Midbrain (tissue), 1 donor: ENCODE measurements around the gene CNTN6.

Experiments used
- DNase-seq: peaks from one replicate; lab custom pipeline; 2025; lab: John Stamatoyannopoulos, UW

The CNTN6 gene

GRCh38 chr3:1092771-1093170, at the start of gene CNTN6:
CNTN6 (plus strand) TSS chr3:1093024; CDS start chr3:1148009, 54,985 bp downstream.
- DNase-seq = no peak

GRCh38 chr3:1048558-1048957, 44.3 kb upstream of the CNTN6 start:
- DNase-seq = no peak

- DNase-seq = no peak
These were observed 37.0 kb upstream of the CNTN6 start for GRCh38 chr3:1055870-1056269.

- no peak for DNase-seq
These were observed 36.1 kb upstream of the CNTN6 start for GRCh38 chr3:1056744-1057143.

- no peak for DNase-seq
These were observed 35.4 kb upstream of the CNTN6 start for GRCh38 chr3:1057436-1057835.

- DNase-seq = no peak
These were observed 23.8 kb upstream of the CNTN6 start for GRCh38 chr3:1068985-1069384.

- DNase-seq = no peak
These were observed 20.8 kb upstream of the CNTN6 start for GRCh38 chr3:1072041-1072440.

- DNase-seq = no peak
These were observed 13.2 kb upstream of the CNTN6 start for GRCh38 chr3:1079662-1080061.

- DNase-seq = peak; percentile 45
These were observed 10.7 kb upstream of the CNTN6 start for GRCh38 chr3:1082108-1082507.

- DNase-seq = peak; percentile 37
These were observed 5.7 kb upstream of the CNTN6 start for GRCh38 chr3:1087066-1087560.

GRCh38 chr3:1088503-1088902, 4.3 kb upstream of the CNTN6 start:
- no peak for DNase-seq

GRCh38 chr3:1091286-1091685, 1.5 kb upstream of the CNTN6 start:
- DNase-seq = no peak

GRCh38 chr3:1092061-1092460, 763 bp upstream of the CNTN6 start:
- no peak for DNase-seq

GRCh38 chr3:1093217-1093616, 393 bp downstream of the CNTN6 start:
- DNase-seq = no peak

GRCh38 chr3:1103525-1103924, 10.7 kb downstream of the CNTN6 start:
- DNase-seq = no peak

GRCh38 chr3:1117843-1118473, 25.1 kb downstream of the CNTN6 start:
- no peak for DNase-seq

- no peak for DNase-seq
These were observed 38.3 kb downstream of the CNTN6 start for GRCh38 chr3:1131166-1131565.

GRCh38 chr3:1135194-1135593, 42.4 kb downstream of the CNTN6 start:
- no peak for DNase-seq

- no peak for DNase-seq
These were observed 45.2 kb downstream of the CNTN6 start for GRCh38 chr3:1138036-1138435.

- DNase-seq = no peak
These were observed 46.2 kb downstream of the CNTN6 start for GRCh38 chr3:1139071-1139470.

- no peak for DNase-seq
These were observed 54.5 kb downstream of the CNTN6 start for GRCh38 chr3:1147326-1147725.

GRCh38 chr3:1147819-1148218, 55.0 kb downstream of the CNTN6 start:
- DNase-seq = no peak

GRCh38 chr3:1164101-1164500, 71.3 kb downstream of the CNTN6 start:
- DNase-seq = no peak

GRCh38 chr3:1171320-1171719, 78.5 kb downstream of the CNTN6 start:
- DNase-seq = no peak
